Neural progenitor cell (in vitro differentiated cells): ENCODE measurements around the gene FAM162B. TPM values are rescaled to one million over a fixed set of nuclear protein-coding genes. Genes with fewer than 3 reads are reported as not detected.
"Not testable (repeated sequence)": the region's sequence is repeated elsewhere in the genome, so short reads cannot be mapped to it uniquely, and the experiment has no call there.

Experiments used
- DNase-seq: peaks from one replicate; pipeline ENCODE4 v3.0.0-alpha.2; 2016; ENCODE audit warnings: low spot score
- H2AFZ ChIP-seq: fragments of 200-600 bp; sonication (generic); replicated peaks from 2 replicates; pipeline ENCODE4 v1.6.1; 2016; ENCODE audit warnings: antibody characterized with exemption
- H3F3A ChIP-seq: fragments of 200-600 bp; sonication (generic); 2 replicates; pipeline ENCODE4 v1.6.1; 2016; ENCODE audit warnings: antibody characterized with exemption, low read depth
- H3K27ac ChIP-seq: fragments of 200-600 bp; sonication (generic); 2 replicates; pipeline ENCODE4 v1.5.1; 2016; ENCODE audit warnings: mild to moderate bottlenecking
- H3K27me3 ChIP-seq: fragments of 200-600 bp; sonication (generic); 2 replicates; pipeline ENCODE4 v1.6.1; 2016; ENCODE audit warnings: mild to moderate bottlenecking, moderate library complexity
- H3K36me3 ChIP-seq: fragments of 200-600 bp; sonication (generic); 2 replicates; pipeline ENCODE4 v1.5.1; 2016
- H3K4me1 ChIP-seq: fragments of 200-600 bp; sonication (generic); 2 replicates; pipeline ENCODE4 v1.6.1; 2016; ENCODE audit warnings: mixed run types
- H3K4me2 ChIP-seq: fragments of 200-600 bp; sonication (generic); 2 replicates; pipeline ENCODE4 v1.6.1; 2016
- H3K4me3 ChIP-seq: fragments of 200-600 bp; sonication (generic); 2 replicates; pipeline ENCODE4 v1.5.1; 2016
- H3K79me2 ChIP-seq: fragments of 200-600 bp; sonication (generic); 2 replicates; pipeline ENCODE4 v1.6.1; 2016; ENCODE audit warnings: low read depth
- H3K9ac ChIP-seq: fragments of 200-600 bp; sonication (generic); 2 replicates; pipeline ENCODE4 v1.6.1; 2016
- H3K9me3 ChIP-seq: fragments of 200-600 bp; sonication (generic); 2 replicates; pipeline ENCODE4 v1.5.1; 2016; ENCODE audit warnings: low read depth
- H4K20me1 ChIP-seq: fragments of 200-600 bp; sonication (generic); 2 replicates; pipeline ENCODE4 v1.6.1; 2016; ENCODE audit warnings: low read depth
- H3K27ac Mint-ChIP-seq: 3 replicates; pipeline ENCODE4 v1.8.0; 2021; ENCODE audit warnings: mixed read lengths
- H3K27me3 Mint-ChIP-seq: 2 replicates; pipeline ENCODE4 v1.8.0; 2022; ENCODE audit warnings: low read depth, mild to moderate bottlenecking, inconsistent platforms, moderate library complexity, mixed read lengths; ENCODE audit not compliant: insufficient read depth
- H3K36me3 Mint-ChIP-seq: 3 replicates; pipeline ENCODE4 v1.8.0; 2021; ENCODE audit warnings: mixed read lengths
- H3K4me1 Mint-ChIP-seq: 3 replicates; pipeline ENCODE4 v1.8.0; 2021; ENCODE audit warnings: mixed read lengths
- H3K4me3 Mint-ChIP-seq: 3 replicates; pipeline ENCODE4 v1.8.0; 2021; ENCODE audit warnings: mild to moderate bottlenecking, moderate library complexity, mixed read lengths
- H3K9me3 Mint-ChIP-seq: 3 replicates; pipeline ENCODE4 v1.8.0; 2020; ENCODE audit warnings: mixed read lengths
- EZH2 ChIP-seq: fragments of 200-600 bp; sonication (generic); IDR thresholded peaks from 2 replicates; pipeline ENCODE4 v1.6.1; 2017; ENCODE audit warnings: antibody characterized with exemption, mild to moderate bottlenecking, moderate library complexity
- EZH2phosphoT487 ChIP-seq: fragments of 200-600 bp; sonication (generic); IDR thresholded peaks from 2 replicates; pipeline ENCODE4 v1.6.1; 2017; ENCODE audit warnings: antibody characterized with exemption
- total RNA-seq: library from RNA; depleted of rRNA; stranded (reverse); fragments of >200 nt; gene quantifications from 2 replicates; pipeline ENCODE4 v1.2.3, GENCODE V29; 2015; ENCODE audit warnings: low replicate concordance
- TF ChIP-seq, protein P1 (sequence below): fragments of 200-600 bp; sonication (generic); IDR thresholded peaks from 2 replicates; pipeline ENCODE4 v1.5.1; 2017; ENCODE audit warnings: antibody characterized with exemption, mild to moderate bottlenecking

Gene FAM162B
- total RNA-seq, 1 donor from 2014 or later, result 0.28 TPM

DNA sequence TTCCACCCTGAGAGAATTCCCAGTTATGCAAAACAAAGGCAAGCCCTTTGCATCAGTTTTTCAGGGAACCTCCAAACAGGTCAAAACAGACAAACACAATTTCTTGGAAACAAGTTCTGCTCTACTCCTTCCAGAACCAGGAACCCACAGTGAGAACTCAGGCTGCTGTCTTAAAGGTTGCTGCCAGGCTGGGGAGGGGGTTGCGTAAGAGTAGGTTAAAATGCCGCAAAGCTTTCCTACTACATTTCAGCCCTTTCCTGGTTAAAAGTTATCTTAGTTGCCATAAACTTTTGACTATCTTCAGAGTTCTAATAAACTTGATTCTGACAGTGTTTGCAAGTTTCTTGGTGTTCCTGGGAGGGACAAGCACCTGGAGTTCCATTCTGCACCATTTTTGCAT is 50.8 kb downstream of the FAM162B start:
- peaks cover 24% of the 10 kb centered on the region for H3K36me3 ChIP-seq
- H3K4me1 ChIP-seq, result no peaks in the 10 kb centered on the region
- H3K4me1 Mint-ChIP-seq, result no peaks in the 10 kb centered on the region
- H3K27me3 Mint-ChIP-seq, result peaks cover 4% of the 10 kb centered on the region
- no peak overlapping the region for H3K4me2 ChIP-seq
- H3K79me2 ChIP-seq, result peaks cover 8% of the 10 kb centered on the region
- H3K4me3 ChIP-seq, result no peak overlapping the region
- no peak overlapping the region for H3K4me3 Mint-ChIP-seq
- no peaks in the 10 kb centered on the region for H3F3A ChIP-seq
- no peak overlapping the region for H3K9ac ChIP-seq
- no peaks in the 10 kb centered on the region for H4K20me1 ChIP-seq
- DNase-seq, result no peak
- H3K27me3 ChIP-seq, result no peaks in the 10 kb centered on the region
- no peak overlapping the region for H3K27ac Mint-ChIP-seq
- peaks cover 49% of the 10 kb centered on the region for H3K36me3 Mint-ChIP-seq
- H2AFZ ChIP-seq, result no peak overlapping the region
- no peaks in the 10 kb centered on the region for H3K9me3 ChIP-seq
- H3K27ac ChIP-seq, result no peak overlapping the region
- H3K9me3 Mint-ChIP-seq, result no peaks in the 10 kb centered on the region
- TF ChIP-seq EZH2, result no peak
- TF ChIP-seq, protein P1, sequence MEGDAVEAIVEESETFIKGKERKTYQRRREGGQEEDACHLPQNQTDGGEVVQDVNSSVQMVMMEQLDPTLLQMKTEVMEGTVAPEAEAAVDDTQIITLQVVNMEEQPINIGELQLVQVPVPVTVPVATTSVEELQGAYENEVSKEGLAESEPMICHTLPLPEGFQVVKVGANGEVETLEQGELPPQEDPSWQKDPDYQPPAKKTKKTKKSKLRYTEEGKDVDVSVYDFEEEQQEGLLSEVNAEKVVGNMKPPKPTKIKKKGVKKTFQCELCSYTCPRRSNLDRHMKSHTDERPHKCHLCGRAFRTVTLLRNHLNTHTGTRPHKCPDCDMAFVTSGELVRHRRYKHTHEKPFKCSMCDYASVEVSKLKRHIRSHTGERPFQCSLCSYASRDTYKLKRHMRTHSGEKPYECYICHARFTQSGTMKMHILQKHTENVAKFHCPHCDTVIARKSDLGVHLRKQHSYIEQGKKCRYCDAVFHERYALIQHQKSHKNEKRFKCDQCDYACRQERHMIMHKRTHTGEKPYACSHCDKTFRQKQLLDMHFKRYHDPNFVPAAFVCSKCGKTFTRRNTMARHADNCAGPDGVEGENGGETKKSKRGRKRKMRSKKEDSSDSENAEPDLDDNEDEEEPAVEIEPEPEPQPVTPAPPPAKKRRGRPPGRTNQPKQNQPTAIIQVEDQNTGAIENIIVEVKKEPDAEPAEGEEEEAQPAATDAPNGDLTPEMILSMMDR, result no peak
- TF ChIP-seq EZH2phosphoT487, result no peak

DNA sequence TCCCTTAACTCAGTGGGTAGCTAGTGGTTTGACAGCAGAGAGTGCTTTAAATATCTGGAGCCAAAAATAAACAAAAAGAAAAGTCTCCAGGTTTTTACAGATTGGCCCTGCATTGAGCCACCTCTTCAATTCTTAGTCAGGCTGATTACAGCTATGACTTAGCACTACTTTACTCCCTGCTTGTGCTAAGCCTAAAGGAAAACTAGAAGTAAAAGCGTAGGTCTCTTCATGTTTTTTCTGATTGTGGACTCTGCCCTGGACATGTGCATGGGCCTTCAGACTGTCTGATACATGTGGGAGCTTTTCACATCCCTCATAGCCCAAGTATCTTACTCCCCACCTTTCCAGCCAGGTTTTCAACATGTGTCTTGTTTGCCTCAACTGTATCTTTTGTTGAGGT is 51.2 kb downstream of the FAM162B start:
- Histone ChIP-seq H3K9ac (no peak overlapping the region), H3K27me3 (no peaks in the 10 kb centered on the region), H3K4me1 (no peaks in the 10 kb centered on the region), H2AFZ (no peak overlapping the region), H3K4me3 (no peak overlapping the region), H3K79me2 (peaks cover 8% of the 10 kb centered on the region), H3K4me2 (no peak overlapping the region), H3K36me3 (peaks cover 24% of the 10 kb centered on the region), H3K9me3 (no peaks in the 10 kb centered on the region), H3F3A (no peaks in the 10 kb centered on the region), H4K20me1 (no peaks in the 10 kb centered on the region), H3K27ac (no peak overlapping the region)
- TF ChIP-seq EZH2phosphoT487, result no peak
- TF ChIP-seq, protein P1, result no peak
- TF ChIP-seq EZH2, result no peak
- Mint-ChIP-seq H3K27ac (no peak overlapping the region), H3K4me1 (no peaks in the 10 kb centered on the region), H3K4me3 (no peak overlapping the region), H3K9me3 (no peaks in the 10 kb centered on the region), H3K36me3 (peaks cover 49% of the 10 kb centered on the region), H3K27me3 (peaks cover 4% of the 10 kb centered on the region)
- no peak for DNase-seq

DNA sequence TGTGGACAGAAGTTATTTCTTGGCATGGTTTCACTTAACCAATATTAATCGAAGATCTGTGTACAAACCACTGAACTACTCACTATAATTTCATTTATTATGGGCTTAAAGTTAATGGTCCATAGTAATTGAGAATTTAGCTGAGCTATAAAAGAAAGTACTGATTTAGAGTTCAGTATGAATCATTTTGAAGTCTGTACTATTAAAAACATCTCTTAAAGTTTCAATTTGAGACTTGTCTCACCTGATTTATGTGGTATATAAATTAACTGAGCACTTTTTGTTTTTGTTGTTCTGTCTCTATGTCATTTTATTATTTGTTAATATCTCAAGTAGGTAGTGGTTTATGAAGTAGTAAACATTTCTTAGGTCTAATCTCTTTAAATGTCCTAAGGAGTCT is 59.6 kb downstream of the FAM162B start:
- no peak overlapping the region for H3K9ac ChIP-seq
- no peaks in the 10 kb centered on the region for H4K20me1 ChIP-seq
- H2AFZ ChIP-seq, result no peak overlapping the region
- no peaks in the 10 kb centered on the region for H3K79me2 ChIP-seq
- Mint-ChIP-seq H3K9me3 (no peaks in the 10 kb centered on the region), H3K36me3 (peaks cover 22% of the 10 kb centered on the region), H3K27ac (no peak overlapping the region), H3K4me3 (no peak overlapping the region), H3K27me3 (no peaks in the 10 kb centered on the region), H3K4me1 (no peaks in the 10 kb centered on the region)
- no peaks in the 10 kb centered on the region for H3K9me3 ChIP-seq
- H3K4me2 ChIP-seq, result no peak overlapping the region
- peaks cover 9% of the 10 kb centered on the region for H3K36me3 ChIP-seq
- H3K27ac ChIP-seq, result no peak overlapping the region
- no peaks in the 10 kb centered on the region for H3F3A ChIP-seq
- TF ChIP-seq, protein P1, result no peak
- TF ChIP-seq EZH2 (no peak), EZH2phosphoT487 (no peak)
- no peaks in the 10 kb centered on the region for H3K4me1 ChIP-seq
- no peak overlapping the region for H3K4me3 ChIP-seq
- DNase-seq, result no peak
- no peaks in the 10 kb centered on the region for H3K27me3 ChIP-seq

DNA sequence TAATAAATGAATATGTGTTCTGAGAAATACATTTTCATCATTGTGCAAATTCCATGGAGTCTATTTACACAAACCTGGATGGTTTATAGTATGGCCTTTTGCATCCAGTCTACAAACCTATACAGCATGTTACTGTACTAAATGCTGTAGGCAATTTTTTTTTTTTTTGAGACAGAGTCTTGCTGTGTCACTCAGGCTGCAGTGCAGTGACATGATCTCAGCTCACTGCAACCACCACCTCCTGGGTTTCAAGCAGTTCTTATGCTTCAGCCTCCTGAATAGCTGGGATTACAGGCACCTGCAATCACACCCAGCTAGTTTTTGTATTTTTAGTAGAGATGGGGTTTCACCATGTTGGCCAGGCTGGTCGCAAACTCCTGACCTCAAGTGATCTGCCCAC is 61.6 kb downstream of the FAM162B start:
- H3K36me3 Mint-ChIP-seq, result peaks cover 21% of the 10 kb centered on the region
- H3K27ac Mint-ChIP-seq, result not testable (repeated sequence)

More for the DNA sequence above, 61.6 kb downstream of the FAM162B start:
- H2AFZ ChIP-seq, H3K79me2 ChIP-seq, H3K4me1 ChIP-seq, H3K4me3 Mint-ChIP-seq, H4K20me1 ChIP-seq, H3K4me1 Mint-ChIP-seq, H3K9me3 ChIP-seq, H3K27me3 ChIP-seq, H3K27me3 Mint-ChIP-seq, H3K4me3 ChIP-seq, H3F3A ChIP-seq, H3K27ac ChIP-seq, H3K4me2 ChIP-seq, DNase-seq, H3K9me3 Mint-ChIP-seq, H3K9ac ChIP-seq: not testable (repeated sequence)
- H3K36me3 ChIP-seq, result peaks cover 18% of the 10 kb centered on the region

Other genes with a start within 250 kb of the FAM162B start
- not detected in 2 replicates for gene TRAPPC3L, start 220.0 kb downstream of the FAM162B start, total RNA-seq
- gene CALHM4, start 212.0 kb downstream of the FAM162B start, total RNA-seq, result not detected in 2 replicates
- 28.0 and 43.2 TPM in 2 replicates for gene RWDD1, start 194.2 kb downstream of the FAM162B start, total RNA-seq
- 0.59 and 0.69 TPM in 2 replicates for gene RSPH4A, start 149.2 kb downstream of the FAM162B start, total RNA-seq
- gene ZUP1, start 97.0 kb downstream of the FAM162B start, total RNA-seq, result 25.3 and 42.1 TPM in 2 replicates
- gene KPNA5, start 84.5 kb downstream of the FAM162B start, total RNA-seq, result 26.0 and 39.9 TPM in 2 replicates
- gene GPRC6A, start 63.4 kb upstream of the FAM162B start, total RNA-seq, result 0.06 TPM in 1 of 2 replicates, not detected in the other
- gene RFX6, start 111.5 kb upstream of the FAM162B start, total RNA-seq, result not detected in 2 replicates